HepG2 (cell line): ENCODE results near the gene NOL4L. TPM values are rescaled to one million over a fixed set of nuclear protein-coding genes. Genes with fewer than 3 reads are reported as not detected.

Experiments used
- AKAP8 ChIP-seq: sonication (generic); formaldehyde crosslinking; IDR thresholded peaks from 2 replicates; pipeline ENCODE4 v1.5.1; 2020; ENCODE audit warnings: mild to moderate bottlenecking, missing genetic modification reagents
- ARID3A ChIP-seq: IDR thresholded peaks from 2 replicates; pipeline ENCODE4 v1.6.1; 2012; ENCODE audit warnings: low read depth, low read length, improper control_type of control experiment
- ATM ChIP-seq: fragments of 450-650 bp; IDR thresholded peaks from 2 replicates; pipeline ENCODE4 v1.7.1; 2017; ENCODE audit warnings: mild to moderate bottlenecking, borderline replicate concordance
- PAX8 ChIP-seq: sonication (generic); formaldehyde crosslinking; IDR thresholded peaks from 2 replicates; pipeline ENCODE4 v1.8.0; 2022; ENCODE audit warnings: mild to moderate bottlenecking, missing genetic modification reagents, borderline replicate concordance
- RARG ChIP-seq: sonication (generic); formaldehyde crosslinking; IDR thresholded peaks from 2 replicates; pipeline ENCODE4 v1.4.0; 2020; ENCODE audit warnings: low read depth, mild to moderate bottlenecking, missing genetic modification reagents
- SNAPC2 ChIP-seq: sonication (generic); formaldehyde crosslinking; IDR thresholded peaks from 2 replicates; pipeline ENCODE4 v1.8.1; 2022; ENCODE audit warnings: mild to moderate bottlenecking, missing genetic modification reagents
- SP140L ChIP-seq: sonication (generic); formaldehyde crosslinking; IDR thresholded peaks from 2 replicates; pipeline ENCODE4 v1.4.0; 2020; ENCODE audit warnings: missing genetic modification reagents, borderline replicate concordance
- STAT5B ChIP-seq: sonication (generic); formaldehyde crosslinking; IDR thresholded peaks from 2 replicates; pipeline ENCODE4 v1.4.0; 2020; ENCODE audit warnings: missing genetic modification reagents
- TBX2 ChIP-seq: sonication (generic); formaldehyde crosslinking; IDR thresholded peaks from 2 replicates; pipeline ENCODE4 v1.5.0; 2020; ENCODE audit warnings: missing genetic modification reagents, mild to moderate bottlenecking, borderline replicate concordance
- ZBTB39 ChIP-seq: sonication (generic); formaldehyde crosslinking; IDR thresholded peaks from 2 replicates; pipeline ENCODE4 v1.5.0; 2020; ENCODE audit warnings: missing genetic modification reagents
- ZNF329 ChIP-seq: sonication (generic); formaldehyde crosslinking; IDR thresholded peaks from 2 replicates; pipeline ENCODE4 v1.9.0; 2021; ENCODE audit warnings: low read depth, mild to moderate bottlenecking, missing genetic modification reagents
- ZNF556 ChIP-seq: sonication (generic); formaldehyde crosslinking; IDR thresholded peaks from 2 replicates; pipeline ENCODE4 v1.4.0; 2020; ENCODE audit warnings: mild to moderate bottlenecking, missing genetic modification reagents, borderline replicate concordance
- ZNF781 ChIP-seq: sonication (generic); formaldehyde crosslinking; IDR thresholded peaks from 2 replicates; pipeline ENCODE4 v1.5.1; 2020; ENCODE audit warnings: borderline replicate concordance, mild to moderate bottlenecking, missing genetic modification reagents; ENCODE audit errors: not compliant biosample characterization
- polyA plus RNA-seq, 8 experiments: library from polyadenylated mRNA; depleted of rRNA in 3 of 8; stranded (reverse) in 7 of 8; unstranded in 1 of 8; fragments of >200 nt; fragmentation: Illumina TruSeq in 4 of 8; extraction: Trizol in 4 of 8; gene quantifications; 2 replicates each; pipeline versions ENCODE4 v1.2.1 to v1.2.3, GENCODE V29; 2011 to 2016; ENCODE audit warnings: low read depth in 4 of 8, missing spikeins in 1 of 8, mixed read lengths in 1 of 8; ENCODE audit not compliant: insufficient read depth in 1 of 8
- total RNA-seq, 5 experiments: library from RNA; depleted of rRNA; stranded (reverse); fragments of >200 nt; fragmentation: Illumina TruSeq; extraction: Trizol; gene quantifications; 2 replicates each; pipeline ENCODE4 v1.2.3, GENCODE V29; 2016; ENCODE audit warnings: low read depth in 1 of 5
- TF ChIP-seq, protein P1 (sequence below): IDR thresholded peaks from 2 replicates; pipeline ENCODE4 v1.6.1; 2016; ENCODE audit warnings: mild to moderate bottlenecking, missing biosample characterization, missing genetic modification reagents
- TF ChIP-seq, protein P2 (sequence below): sonication (generic); formaldehyde crosslinking; IDR thresholded peaks from 2 replicates; pipeline ENCODE4 v1.5.1; 2020; ENCODE audit warnings: missing genetic modification reagents, mild to moderate bottlenecking, borderline replicate concordance
- TF ChIP-seq, protein P3 (sequence below): sonication (generic); formaldehyde crosslinking; IDR thresholded peaks from 2 replicates; pipeline ENCODE4 v1.4.0; 2020; ENCODE audit warnings: missing genetic modification reagents

Gene NOL4L
- total and polyA plus RNA-seq, 2 of the 13 experiments (the other 11 are each of a cell fraction or from before 2014, with no cell fraction given) = 16.6 to 35.4 TPM

DNA sequence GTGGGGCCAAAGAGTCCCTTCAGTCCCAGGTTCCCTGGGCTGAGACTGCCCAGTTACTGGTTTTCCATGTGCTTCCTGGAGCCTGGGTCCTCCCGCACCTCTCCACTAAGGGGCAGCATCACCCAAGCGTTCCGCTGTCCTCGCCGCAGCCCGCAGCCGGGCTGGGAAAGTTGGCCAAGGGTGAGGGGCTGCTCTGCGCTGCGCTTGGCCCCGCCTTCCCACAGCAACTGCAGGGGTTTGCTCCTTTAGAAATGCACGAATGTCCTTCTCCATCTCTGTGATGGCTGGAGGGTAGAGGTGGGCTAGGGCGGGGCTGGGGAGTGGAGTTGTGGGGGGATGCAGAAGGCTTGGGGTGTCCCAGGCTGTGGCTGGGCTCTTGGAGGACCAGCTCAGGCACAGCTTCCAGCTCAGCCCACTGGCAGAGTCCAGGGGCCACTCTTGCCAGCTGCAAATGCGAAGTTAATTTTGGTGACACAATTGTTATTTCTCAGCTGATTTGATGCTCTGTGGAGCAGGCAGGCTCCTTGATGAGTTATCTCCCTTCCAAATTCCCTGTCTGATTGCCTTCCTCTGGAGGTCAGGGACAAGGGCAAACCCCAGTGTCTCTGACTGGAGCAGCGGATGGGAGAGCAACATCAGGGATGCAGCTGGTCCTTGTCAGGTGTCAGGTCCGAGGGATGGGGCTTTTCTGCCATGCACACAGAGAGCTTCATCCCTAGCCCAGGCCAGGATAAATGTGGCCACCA is 63.2 kb downstream of the NOL4L start (continued):
- TF ChIP-seq ARID3A (no peak), PAX8 (no peak; the same call in 1 of the 2 replicates), AKAP8 (CRISPR knock-in tag) (peak; percentile 82; the same call in 1 of the 2 replicates), ZBTB39 (CRISPR knock-in tag) (peak; percentile 62), ZNF556 (no peak; the same call in 1 of the 2 replicates), SNAPC2 (CRISPR knock-in tag) (no peak), ATM (no peak), ZNF781 (CRISPR knock-in tag) (peak; percentile 94), STAT5B (CRISPR knock-in tag) (no peak), ZNF329 (no peak), TBX2 (CRISPR knock-in tag) (peak; percentile 85), RARG (CRISPR knock-in tag) (no peak), SP140L (no peak)
- TF ChIP-seq, protein P1, sequence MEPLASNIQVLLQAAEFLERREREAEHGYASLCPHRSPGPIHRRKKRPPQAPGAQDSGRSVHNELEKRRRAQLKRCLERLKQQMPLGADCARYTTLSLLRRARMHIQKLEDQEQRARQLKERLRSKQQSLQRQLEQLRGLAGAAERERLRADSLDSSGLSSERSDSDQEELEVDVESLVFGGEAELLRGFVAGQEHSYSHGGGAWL (CRISPR knock-in tag) = no peak; the same call in 1 of the 2 replicates
- TF ChIP-seq, protein P2, sequence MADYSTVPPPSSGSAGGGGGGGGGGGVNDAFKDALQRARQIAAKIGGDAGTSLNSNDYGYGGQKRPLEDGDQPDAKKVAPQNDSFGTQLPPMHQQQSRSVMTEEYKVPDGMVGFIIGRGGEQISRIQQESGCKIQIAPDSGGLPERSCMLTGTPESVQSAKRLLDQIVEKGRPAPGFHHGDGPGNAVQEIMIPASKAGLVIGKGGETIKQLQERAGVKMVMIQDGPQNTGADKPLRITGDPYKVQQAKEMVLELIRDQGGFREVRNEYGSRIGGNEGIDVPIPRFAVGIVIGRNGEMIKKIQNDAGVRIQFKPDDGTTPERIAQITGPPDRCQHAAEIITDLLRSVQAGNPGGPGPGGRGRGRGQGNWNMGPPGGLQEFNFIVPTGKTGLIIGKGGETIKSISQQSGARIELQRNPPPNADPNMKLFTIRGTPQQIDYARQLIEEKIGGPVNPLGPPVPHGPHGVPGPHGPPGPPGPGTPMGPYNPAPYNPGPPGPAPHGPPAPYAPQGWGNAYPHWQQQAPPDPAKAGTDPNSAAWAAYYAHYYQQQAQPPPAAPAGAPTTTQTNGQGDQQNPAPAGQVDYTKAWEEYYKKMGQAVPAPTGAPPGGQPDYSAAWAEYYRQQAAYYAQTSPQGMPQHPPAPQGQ = no peak
- TF ChIP-seq, protein P3, sequence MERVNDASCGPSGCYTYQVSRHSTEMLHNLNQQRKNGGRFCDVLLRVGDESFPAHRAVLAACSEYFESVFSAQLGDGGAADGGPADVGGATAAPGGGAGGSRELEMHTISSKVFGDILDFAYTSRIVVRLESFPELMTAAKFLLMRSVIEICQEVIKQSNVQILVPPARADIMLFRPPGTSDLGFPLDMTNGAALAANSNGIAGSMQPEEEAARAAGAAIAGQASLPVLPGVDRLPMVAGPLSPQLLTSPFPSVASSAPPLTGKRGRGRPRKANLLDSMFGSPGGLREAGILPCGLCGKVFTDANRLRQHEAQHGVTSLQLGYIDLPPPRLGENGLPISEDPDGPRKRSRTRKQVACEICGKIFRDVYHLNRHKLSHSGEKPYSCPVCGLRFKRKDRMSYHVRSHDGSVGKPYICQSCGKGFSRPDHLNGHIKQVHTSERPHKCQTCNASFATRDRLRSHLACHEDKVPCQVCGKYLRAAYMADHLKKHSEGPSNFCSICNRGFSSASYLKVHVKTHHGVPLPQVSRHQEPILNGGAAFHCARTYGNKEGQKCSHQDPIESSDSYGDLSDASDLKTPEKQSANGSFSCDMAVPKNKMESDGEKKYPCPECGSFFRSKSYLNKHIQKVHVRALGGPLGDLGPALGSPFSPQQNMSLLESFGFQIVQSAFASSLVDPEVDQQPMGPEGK = peak; percentile 82
